ENCODE data around the gene SH3RF2. TPM values are rescaled to one million over a fixed set of nuclear protein-coding genes. Genes with fewer than 3 reads are reported as not detected.
"Not testable (repeated sequence)": the region's sequence is repeated elsewhere in the genome, so short reads cannot be mapped to it uniquely, and the experiment has no call there.

The SH3RF2 gene
- total and polyA plus RNA-seq, 2 of the 13 experiments (the other 11 are each of a cell fraction or from before 2014, with no cell fraction given) = 2.6 to 3.7 TPM

DNA sequence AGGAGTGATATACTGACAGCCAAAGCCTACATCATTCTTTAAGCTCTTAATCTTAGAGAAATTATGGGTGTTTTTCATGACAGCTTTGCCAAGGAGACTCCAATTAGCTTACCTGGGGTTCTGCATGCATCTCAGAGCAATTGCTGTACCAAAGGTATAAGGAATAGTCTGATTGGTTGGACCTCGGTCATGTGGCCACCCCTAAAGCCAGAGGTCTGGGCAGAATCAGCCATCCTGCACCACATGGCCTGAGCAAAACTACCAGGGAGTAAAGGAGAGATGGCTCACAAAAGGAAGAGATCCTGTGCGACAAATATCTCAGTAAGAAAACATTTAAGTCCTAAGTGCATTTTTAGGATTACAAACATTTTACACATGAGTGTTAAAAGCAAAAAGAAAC, 25.6 kb downstream of the SH3RF2 start:
- Histone ChIP-seq H3K27ac (ENCODE audit: extremely low read length, insufficient read depth, low read length) (no peak overlapping the region), H3K27me3 (ENCODE audit: control insufficient read depth in 1 of 2, insufficient read depth in 2 of 2, low read length in 2 of 2) (no peaks in the 10 kb centered on the region), H3K4me3 (replicated peaks in 1 of 3; ENCODE audit: insufficient read depth in 1 of 3, low read depth in 2 of 3, low read length in 3 of 3) (no peak overlapping the region), H3K4me2 (ENCODE audit: low read depth, low read length) (no peak overlapping the region), H3K36me3 (replicated peaks in 1 of 2; ENCODE audit: control insufficient read depth in 1 of 2, insufficient read depth in 2 of 2, low read length in 2 of 2) (no peaks in the 10 kb centered on the region), H3K9me3 (ENCODE audit: low read length) (no peaks in the 10 kb centered on the region), H3K9ac (ENCODE audit: insufficient read depth, low read depth, low read length) (no peak overlapping the region), H4K20me1 (ENCODE audit: insufficient read depth, low read length) (no peaks in the 10 kb centered on the region), H3K79me2 (ENCODE audit: insufficient read depth, low read length) (no peaks in the 10 kb centered on the region), H3K4me1 (ENCODE audit: insufficient read depth, low read length) (peaks cover 28% of the 10 kb centered on the region), H2AFZ (ENCODE audit: low read length) (no peak overlapping the region)
- TF ChIP-seq HDAC2 (CRISPR knock-in tag; IDR thresholded peaks at IDR 0.05) (no peak), FOXM1 (CRISPR knock-in tag; IDR thresholded peaks at IDR 0.05) (no peak), ZNF781 (CRISPR knock-in tag; IDR thresholded peaks at IDR 0.05; ENCODE audit: borderline replicate concordance, not compliant biosample characterization) (no peak)
- TF ChIP-seq, protein P1, sequence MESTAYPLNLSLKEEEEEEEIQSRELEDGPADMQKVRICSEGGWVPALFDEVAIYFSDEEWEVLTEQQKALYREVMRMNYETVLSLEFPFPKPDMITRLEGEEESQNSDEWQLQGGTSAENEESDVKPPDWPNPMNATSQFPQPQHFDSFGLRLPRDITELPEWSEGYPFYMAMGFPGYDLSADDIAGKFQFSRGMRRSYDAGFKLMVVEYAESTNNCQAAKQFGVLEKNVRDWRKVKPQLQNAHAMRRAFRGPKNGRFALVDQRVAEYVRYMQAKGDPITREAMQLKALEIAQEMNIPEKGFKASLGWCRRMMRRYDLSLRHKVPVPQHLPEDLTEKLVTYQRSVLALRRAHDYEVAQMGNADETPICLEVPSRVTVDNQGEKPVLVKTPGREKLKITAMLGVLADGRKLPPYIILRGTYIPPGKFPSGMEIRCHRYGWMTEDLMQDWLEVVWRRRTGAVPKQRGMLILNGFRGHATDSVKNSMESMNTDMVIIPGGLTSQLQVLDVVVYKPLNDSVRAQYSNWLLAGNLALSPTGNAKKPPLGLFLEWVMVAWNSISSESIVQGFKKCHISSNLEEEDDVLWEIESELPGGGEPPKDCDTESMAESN (CRISPR knock-in tag; conservative IDR thresholded peaks at IDR 0.05) = no peak
- no TSS peak for BruUV-seq (replicated peaks)
- whole genome bisulfite sequencing (ENCODE audit: low lambda C conversion rate) = 88% methylated on average over 2 of the region's 2 CpGs
- no peak for FAIRE-seq
- no peak for DNase-seq (ENCODE audit: low spot score)
- in situ Hi-C loops (cut with HindIII; ENCODE audit: extremely low pct_ligation_motif_present, low pct_unique_long_range_greater_than_20kb) (no loop called here), intact Hi-C loops (cut with micrococcal nuclease; ENCODE audit: unreplicated experiment) (no loop called here)
- ChIA-PET POLR2A (interaction anchor here (0.7 kb wide), 1 partner anchor 14 kb away, joined by 3 read pairs; no protein-coding TSS in a partner anchor), CTCF (ENCODE audit: low intra/inter-chr PET ratio, low total read pairs) (no interaction called here)
- no peak for ATAC-seq

DNA sequence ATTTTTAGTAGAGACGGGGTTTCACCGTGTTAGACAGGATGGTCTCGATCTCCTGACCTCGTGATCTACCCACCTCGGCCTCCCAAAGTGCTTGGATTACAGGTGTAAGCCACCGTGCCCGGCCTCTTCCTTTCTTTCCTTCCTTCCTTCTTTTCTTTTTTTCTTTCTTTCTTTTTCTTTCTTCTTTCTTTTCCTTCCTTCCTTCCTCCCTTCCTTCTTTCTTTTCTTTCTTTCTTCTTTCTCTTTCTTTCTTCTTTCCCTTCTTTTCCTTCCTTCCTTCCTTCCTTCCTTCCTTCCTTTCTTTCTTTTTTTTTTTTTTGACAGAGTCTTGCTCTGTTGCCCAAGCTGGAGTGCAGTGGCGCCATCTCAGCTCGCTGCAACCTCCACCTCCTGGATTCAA, 27.6 kb downstream of the SH3RF2 start:
- intact Hi-C loops (cut with micrococcal nuclease; ENCODE audit: unreplicated experiment); H3K79me2 ChIP-seq (ENCODE audit: insufficient read depth, low read length); H3K9me3 ChIP-seq (ENCODE audit: low read length); CTCF ChIA-PET (ENCODE audit: low intra/inter-chr PET ratio, low total read pairs); FAIRE-seq; H4K20me1 ChIP-seq (ENCODE audit: insufficient read depth, low read length); H3K27ac ChIP-seq (ENCODE audit: extremely low read length, insufficient read depth, low read length); H2AFZ ChIP-seq (ENCODE audit: low read length); ATAC-seq; in situ Hi-C loops (cut with HindIII; ENCODE audit: extremely low pct_ligation_motif_present, low pct_unique_long_range_greater_than_20kb); DNase-seq (ENCODE audit: low spot score); H3K4me3 ChIP-seq (replicated peaks in 1 of 3; ENCODE audit: insufficient read depth in 1 of 3, low read depth in 2 of 3, low read length in 3 of 3); H3K27me3 ChIP-seq (ENCODE audit: control insufficient read depth in 1 of 2, insufficient read depth in 2 of 2, low read length in 2 of 2); BruUV-seq (replicated peaks); POLR2A ChIA-PET; H3K36me3 ChIP-seq (replicated peaks in 1 of 2; ENCODE audit: control insufficient read depth in 1 of 2, insufficient read depth in 2 of 2, low read length in 2 of 2); H3K4me2 ChIP-seq (ENCODE audit: low read depth, low read length); H3K9ac ChIP-seq (ENCODE audit: insufficient read depth, low read depth, low read length): not testable (repeated sequence)
- H3K4me1 ChIP-seq (ENCODE audit: insufficient read depth, low read length) = peaks cover 30% of the 10 kb centered on the region
- WGBS (ENCODE audit: low lambda C conversion rate) = 98% methylated on average over 9 of the region's 9 CpGs
